K562 (cell line): Measurements from ENCODE around the gene ARFGEF2. TPM values are rescaled to one million over a fixed set of nuclear protein-coding genes. Genes with fewer than 3 reads are reported as not detected.

Experiments
- ATAC-seq: fragments of 200-7000 bp; cut with Tn5 transposase; 3 replicates; pipeline ENCODE4 v1.9.1; 2020; ENCODE audit warnings: moderate library complexity
- BruUV-seq: library from RNA; stranded (reverse); fragments of 400-500 nt; replicated peaks from 2 replicates; lab custom pipeline; 2021; lab: Mats Ljungman, UMichigan
- CTCF ChIA-PET: fragments of 300-600 bp; formaldehyde crosslinking; extraction: SDS; loops from one replicate; lab custom pipeline; 2021; ENCODE audit warnings: low intra/inter-chr PET ratio; lab: Yijun Ruan, JAX
- POLR2A ChIA-PET: fragments of 300-600, 350-650 bp; sonication (Branson Sonifier 250); formaldehyde crosslinking; extraction: SDS; loops from one replicate; lab custom pipeline; 2021; ENCODE audit warnings: antibody characterized with exemption, inconsistent platforms; lab: Yijun Ruan, JAX
- DNase-seq, 4 experiments: peaks; one replicate each; pipeline versions ENCODE4 v3.0.0 to v3.0.0-alpha.2; 2011 to 2018; ENCODE audit warnings: low spot score in 3 of 4, mixed read lengths in 3 of 4; ENCODE audit errors: extremely low read depth in 1 of 4
- FAIRE-seq: peaks from 2 replicates; lab custom pipeline; 2011; peaks lifted over from hg19 to GRCh38; lab: Jason Lieb, UNC
- H2AFZ ChIP-seq: 2 replicates; pipeline ENCODE4 v1.6.0; 2011; ENCODE audit warnings: low read depth, low read length, control low read depth, inconsistent platforms
- H3K27ac ChIP-seq: fragments of 200-600 bp; 3 replicates; pipeline ENCODE4 v1.8.0; 2011; ENCODE audit warnings: low read depth, mild to moderate bottlenecking, control low read depth, inconsistent platforms, low read length, moderate library complexity, mixed read lengths; ENCODE audit errors: extremely low read depth
- H3K27me3 ChIP-seq, 2 experiments: fragments of 300-600 bp in 1 of 2; 2 replicates in 1 of 2; 3 replicates in 1 of 2; pipeline versions ENCODE4 v1.6.0 to v1.8.0; 2011; ENCODE audit warnings: inconsistent platforms in 2 of 2, low read length in 2 of 2, mild to moderate bottlenecking in 1 of 2, mixed read lengths in 1 of 2, moderate library complexity in 1 of 2; ENCODE audit not compliant: control insufficient read depth in 2 of 2, insufficient read depth in 2 of 2
- H3K36me3 ChIP-seq: fragments of 300-600 bp; 3 replicates; pipeline ENCODE4 v1.8.0; 2011; ENCODE audit warnings: mild to moderate bottlenecking, low read length, inconsistent platforms; ENCODE audit not compliant: control insufficient read depth, insufficient read depth
- H3K4me1 ChIP-seq, 2 experiments: fragments of 200-600 bp in 1 of 2; replicated peaks in 1 of 2; 2 replicates in 1 of 2; 3 replicates in 1 of 2; pipeline versions ENCODE4 v1.5.1 to v1.8.0; 2011; ENCODE audit warnings: inconsistent platforms in 2 of 2, low read length in 2 of 2, mild to moderate bottlenecking in 1 of 2, mixed read lengths in 1 of 2, moderate library complexity in 1 of 2; ENCODE audit not compliant: control insufficient read depth in 2 of 2, insufficient read depth in 2 of 2
- H3K4me2 ChIP-seq: 2 replicates; pipeline ENCODE4 v1.6.1; 2011; ENCODE audit warnings: low read length, control low read depth, inconsistent platforms, mixed read lengths; ENCODE audit not compliant: insufficient read depth
- H3K4me3 ChIP-seq: fragments of 200-600 bp; sonication (generic), shearing (Covaris generic); 2 replicates; pipeline ENCODE4 v1.5.1; 2016; ENCODE audit warnings: control low read depth, inconsistent platforms
- H3K79me2 ChIP-seq: fragments of 200-600 bp; 3 replicates; pipeline ENCODE4 v1.8.0; 2011; ENCODE audit warnings: low read length, inconsistent platforms; ENCODE audit not compliant: control insufficient read depth, insufficient read depth
- H3K9ac ChIP-seq, 2 experiments: 2 replicates each; pipeline versions ENCODE4 v1.6.0 to v1.6.1; 2011; ENCODE audit warnings: low read depth in 2 of 2, low read length in 2 of 2, control low read depth in 1 of 2, inconsistent platforms in 1 of 2, mild to moderate bottlenecking in 1 of 2, mixed read lengths in 1 of 2; ENCODE audit not compliant: insufficient read depth in 1 of 2
- H3K9me1 ChIP-seq: one replicate; pipeline ENCODE4 v1.6.0; 2011; ENCODE audit warnings: inconsistent platforms, mild to moderate bottlenecking, low read length, moderate library complexity; ENCODE audit not compliant: control insufficient read depth, insufficient read depth
- H3K9me3 ChIP-seq: replicated peaks from 2 replicates; pipeline ENCODE4 v1.5.1; 2011; ENCODE audit warnings: low read depth, low read length, inconsistent platforms; ENCODE audit not compliant: control insufficient read depth, insufficient read depth
- H4K20me1 ChIP-seq: replicated peaks from 2 replicates; pipeline ENCODE4 v1.6.1; 2011; ENCODE audit warnings: low read length, inconsistent platforms, mixed read lengths; ENCODE audit not compliant: control insufficient read depth, insufficient read depth
- FOXK1 ChIP-seq: sonication (generic); formaldehyde crosslinking; IDR thresholded peaks from 2 replicates; pipeline ENCODE4 v1.8.0; 2022; ENCODE audit warnings: missing genetic modification reagents, mild to moderate bottlenecking, borderline replicate concordance
- NFATC3 ChIP-seq: fragments of 450-650 bp; IDR thresholded peaks from 2 replicates; pipeline ENCODE4 v1.6.1; 2017; ENCODE audit warnings: mild to moderate bottlenecking
- REST ChIP-seq, 2 experiments: fragments of 450-650 bp; formaldehyde crosslinking in 1 of 2; IDR thresholded peaks; 2 replicates each; pipeline versions ENCODE4 v1.4.0 to v1.6.1; 2014 to 2020; ENCODE audit warnings: mild to moderate bottlenecking in 2 of 2, borderline replicate concordance in 1 of 2, low read depth in 1 of 2
- RFX1 ChIP-seq: fragments of 450-650 bp; IDR thresholded peaks from 2 replicates; pipeline ENCODE4 v1.6.1; 2016; ENCODE audit warnings: mild to moderate bottlenecking, moderate library complexity
- TFAP4 ChIP-seq: sonication (generic); formaldehyde crosslinking; IDR thresholded peaks from 2 replicates; pipeline ENCODE4 v1.8.0; 2022; ENCODE audit warnings: missing genetic modification reagents, mild to moderate bottlenecking, moderate library complexity, borderline replicate concordance
- WGBS: fragments of 100-300 bp; shearing (Covaris generic); methylation state at CpG from one replicate; pipeline ENCODE4 v1.1.6; 2016; ENCODE audit warnings: low coverage, mixed read lengths; ENCODE audit not compliant: insufficient coverage; ENCODE audit errors: missing lambda C conversion rate; 5-methylcytosine and 5-hydroxymethylcytosine counted together
- in situ Hi-C: fragments of 300-500 bp; cut with MboI; formaldehyde crosslinking; loops from 4 replicates; pipeline ENCODE4 v1.15.0; 2018; ENCODE audit warnings: inconsistent platforms, mixed read lengths
- intact Hi-C: fragments of 100-400 bp; cut with micrococcal nuclease; formaldehyde crosslinking; loops from 2 replicates; pipeline ENCODE4 v1.14.2; 2022
- polyA plus RNA-seq, 8 experiments: library from polyadenylated mRNA; depleted of rRNA in 4 of 8; stranded (reverse) in 5 of 8; unstranded in 3 of 8; fragments of >200 nt; fragmentation: Nextera tagmentation in 2 of 8; fragmentation: Illumina TruSeq in 1 of 8; extraction: Ambion mirVana in 2 of 8; extraction: Trizol in 1 of 8; gene quantifications; 2 replicates each; pipeline versions ENCODE4 v1.2.1 to v1.2.3, GENCODE V29; 2011 to 2014; ENCODE audit warnings: inconsistent platforms in 1 of 8, missing spikeins in 1 of 8
- total RNA-seq, 7 experiments: library from RNA; depleted of rRNA in 6 of 7; stranded (reverse); fragments of >200 nt in 6 of 7; fragmentation: Illumina TruSeq in 2 of 7; extraction: Trizol in 2 of 7; gene quantifications; 2 replicates each; pipeline versions ENCODE4 v1.2.1 to v1.2.3, GENCODE V29; 2011 to 2021; ENCODE audit warnings: low replicate concordance in 1 of 7

Gene ARFGEF2
- total and polyA plus RNA-seq, 9 of the 15 experiments (the other 6 are each of a cell fraction or from before 2014, with no cell fraction given), result 4.2 to 18.8 (median 13.7) TPM

- H3K27me3 ChIP-seq, result peaks cover 16 to 51% of the 10 kb centered on the region in 2 experiments
- no peaks in the 10 kb centered on the region for H3K4me1 ChIP-seq
- ChIA-PET CTCF (no interaction called here), POLR2A (interaction anchor here (0.7 to 1.5 kb wide), 4 partner anchors 11 to 253 kb away, joined by 3 to 5 read pairs (median 4); partner anchors contain the start of gene ARFGEF2)
- no peaks in the 10 kb centered on the region for H3K9me3 ChIP-seq
- intact Hi-C loops, result no loop called here
- H3K4me3 ChIP-seq, result no peak overlapping the region
- 2% methylated on average over 7 of the region's 7 CpGs for WGBS
- no peak overlapping the region for H3K4me2 ChIP-seq
- no peak overlapping the region for H2AFZ ChIP-seq
- H3K9ac ChIP-seq, result no peak overlapping the region
- no peak overlapping the region for H3K27ac ChIP-seq
- FAIRE-seq (no peak), ATAC-seq (no peak)
- no peaks in the 10 kb centered on the region for H3K36me3 ChIP-seq
- in situ Hi-C loops, result no loop called here
- no peak for TF ChIP-seq FOXK1
- peak; percentile 66 for TF ChIP-seq RFX1
- no peak for TF ChIP-seq TFAP4 (CRISPR knock-in tag)
- peak; percentile 55; the same call in 1 of the 2 replicates for TF ChIP-seq REST (IDR thresholded peaks at IDR 0.05; ENCODE audit: borderline replicate concordance)
- no peak for TF ChIP-seq REST (CRISPR knock-in tag; IDR thresholded peaks at IDR 0.05; ENCODE audit: low read depth)
- TF ChIP-seq NFATC3, result no peak
- TF ChIP-seq, all 486 proteins: peak for 2
- no peaks in the 10 kb centered on the region for H3K9me1 ChIP-seq
- peaks cover 4% of the 10 kb centered on the region; the same call in 1 of the 2 replicates for H4K20me1 ChIP-seq
- no peaks in the 10 kb centered on the region for H3K79me2 ChIP-seq
- BruUV-seq, result no TSS peak
- DNase-seq, result no peak
These were observed 11.1 kb upstream of the ARFGEF2 start for GRCh38 chr20:48910347-48910781.
